Hematopoietic multipotent progenitor cell treated with erythropoietin and hydrocortisone succinate and interleukin-3 and kit ligand, for 6 days (in vitro differentiated cells): ENCODE results near the gene SOBP.
"Not testable (repeated sequence)": the region's sequence is repeated elsewhere in the genome, so short reads cannot be mapped to it uniquely, and the experiment has no call there.

ENCODE experiments used
- DNase-seq: peaks from one replicate; pipeline ENCODE4 v3.0.0-alpha.2; 2015

Gene SOBP

DNA sequence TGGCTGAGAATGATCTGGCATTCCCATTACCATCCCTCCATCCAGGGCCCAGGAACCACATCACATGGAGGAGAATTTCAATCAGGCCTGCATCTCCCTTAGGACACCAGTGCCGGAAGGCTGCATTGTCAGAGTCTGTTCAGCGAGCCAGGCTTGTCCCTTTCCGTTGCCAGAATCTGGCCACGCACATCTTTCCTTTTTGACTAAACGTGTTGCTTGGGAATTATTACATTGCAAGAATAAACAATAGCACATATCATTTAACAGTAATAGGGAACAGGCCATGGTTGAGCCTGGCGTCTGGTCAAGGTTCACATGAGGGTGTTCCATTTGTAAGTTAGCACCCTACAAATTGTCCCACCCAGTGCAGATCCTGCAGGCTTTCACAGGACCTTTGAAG lies 42.8 kb downstream of the SOBP start:
- no peak for DNase-seq

DNA sequence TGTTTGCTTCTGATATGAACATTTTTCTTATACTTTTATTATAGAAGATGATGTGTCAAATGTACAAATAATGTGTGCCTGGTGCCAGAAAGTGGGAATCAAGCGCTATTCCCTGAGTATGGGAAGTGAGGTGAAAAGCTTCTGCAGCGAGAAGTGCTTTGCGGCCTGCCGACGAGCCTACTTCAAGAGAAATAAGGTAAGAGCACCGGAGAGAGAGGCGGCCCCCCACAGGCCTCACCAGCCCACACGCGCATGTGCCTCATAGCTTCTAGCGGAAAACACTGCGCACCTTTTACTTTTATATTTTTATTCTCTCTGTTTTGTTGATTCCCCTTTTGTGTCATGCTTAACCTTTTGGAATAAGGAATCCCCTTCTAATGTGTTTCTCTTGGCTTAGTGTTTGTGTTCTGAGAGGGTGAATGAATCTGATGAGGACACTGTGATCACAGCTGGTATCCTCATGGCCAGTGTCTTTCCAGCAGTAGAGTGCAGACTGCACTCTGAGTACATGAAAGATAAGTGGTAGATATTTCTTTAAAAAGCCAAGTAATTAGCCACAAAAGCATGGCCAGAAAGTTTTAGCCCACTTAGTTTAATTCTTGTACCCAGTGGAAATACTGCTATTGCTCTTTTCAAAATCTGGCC lies 43.6 kb downstream of the SOBP start:
- DNase-seq = no peak

DNA sequence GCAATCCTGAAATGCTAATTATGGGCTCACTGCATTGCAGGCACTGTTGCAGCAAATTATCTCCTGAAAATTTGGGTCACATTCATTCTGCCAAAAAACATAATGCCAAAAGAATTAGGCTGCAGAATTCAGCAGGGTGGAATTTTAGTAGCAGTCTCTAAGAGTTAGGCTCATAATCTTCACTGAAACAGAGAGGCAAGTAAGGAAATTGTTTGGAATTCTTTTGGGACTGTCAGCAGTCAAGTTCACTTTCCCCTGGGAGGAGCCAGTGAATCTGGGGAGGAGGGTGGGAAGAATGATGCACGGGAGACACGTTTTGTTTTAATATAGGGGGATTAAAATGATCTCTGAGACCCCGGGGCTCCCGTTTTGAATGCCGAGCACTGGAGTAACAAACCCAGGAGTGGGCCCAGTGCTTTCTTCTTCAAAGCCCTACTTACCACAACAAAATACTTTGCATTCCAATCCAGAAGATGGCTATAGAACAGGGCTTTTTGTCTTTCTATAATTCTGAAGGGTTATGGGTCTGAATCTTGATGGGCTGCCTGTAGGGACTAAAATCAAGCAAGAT lies 44.7 kb downstream of the SOBP start:
- DNase-seq = no peak

DNA sequence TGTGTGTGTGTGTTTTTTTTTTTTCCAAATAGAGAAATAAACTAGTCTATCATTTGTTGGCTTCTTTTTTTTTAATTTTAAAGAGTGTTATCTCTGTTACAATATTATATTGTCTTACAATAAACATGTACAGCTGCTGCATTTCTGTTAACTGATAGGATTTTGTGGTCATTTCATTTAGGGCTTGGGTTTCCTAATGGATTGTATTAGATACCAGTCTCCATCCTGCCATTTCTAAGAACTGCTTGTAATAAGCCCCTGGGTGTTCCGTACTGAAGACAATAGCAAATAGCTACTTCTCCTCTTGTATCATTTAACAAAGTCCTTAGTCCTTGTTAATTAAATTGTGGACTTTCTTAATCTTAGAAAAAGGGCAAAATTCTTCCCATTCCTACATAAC lies 45.7 kb downstream of the SOBP start:
- DNase-seq = no peak

DNA sequence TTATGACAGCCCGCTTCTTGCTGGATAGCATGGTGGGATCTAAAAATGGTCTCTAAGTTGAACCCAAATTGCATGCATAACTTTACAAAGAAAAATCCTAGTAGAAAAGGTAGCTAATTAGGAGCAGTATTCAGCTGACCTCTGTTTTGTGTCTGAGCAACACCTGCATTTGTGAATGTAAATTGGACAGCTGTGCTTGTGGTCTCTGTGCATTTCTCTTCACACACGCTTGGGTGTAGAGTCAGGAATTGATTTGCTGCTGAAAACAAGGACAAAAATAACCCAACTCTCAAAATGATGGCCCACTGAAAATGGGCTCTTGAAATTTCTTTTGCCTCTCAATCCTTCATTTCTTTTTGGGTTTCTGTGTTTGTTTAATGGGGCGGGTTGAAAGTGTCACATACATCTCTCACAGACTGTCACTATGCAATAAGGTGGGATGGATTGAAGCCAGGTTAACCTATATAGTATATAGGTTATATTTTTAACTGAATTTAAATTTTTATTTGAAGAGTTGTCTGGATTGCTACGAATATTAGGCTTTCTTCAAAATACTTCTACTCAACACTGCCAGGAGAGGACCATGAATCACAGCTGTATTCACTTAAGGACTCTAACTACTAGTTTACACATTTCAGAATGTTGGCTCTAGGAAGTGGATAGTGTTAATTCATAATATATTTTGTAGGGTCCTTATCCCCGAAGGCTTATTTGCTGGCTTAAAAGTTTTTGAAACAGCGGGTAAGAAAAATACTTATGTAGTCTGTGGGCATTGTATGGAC lies 46.5 kb downstream of the SOBP start:
- DNase-seq = no peak

DNA sequence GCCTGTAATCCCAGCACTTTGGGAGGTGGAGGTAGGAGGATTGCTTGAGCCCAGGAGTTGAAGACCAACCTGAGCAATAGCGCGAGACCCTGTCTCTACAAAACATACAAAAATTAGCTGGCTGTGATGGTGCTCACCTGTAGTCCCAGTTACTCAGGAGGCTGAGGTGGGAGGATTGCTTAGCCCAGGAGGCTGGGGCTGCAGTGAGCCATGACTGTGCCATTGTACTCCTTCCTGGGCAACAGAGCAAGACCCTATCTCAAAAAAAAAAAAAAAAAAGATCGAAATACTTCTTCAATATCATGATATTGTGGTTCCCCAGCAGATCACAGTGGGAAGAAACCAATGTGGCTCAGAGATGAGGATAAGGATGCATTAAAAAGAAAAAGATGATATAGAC lies 47.6 kb downstream of the SOBP start:
- no peak for DNase-seq

DNA sequence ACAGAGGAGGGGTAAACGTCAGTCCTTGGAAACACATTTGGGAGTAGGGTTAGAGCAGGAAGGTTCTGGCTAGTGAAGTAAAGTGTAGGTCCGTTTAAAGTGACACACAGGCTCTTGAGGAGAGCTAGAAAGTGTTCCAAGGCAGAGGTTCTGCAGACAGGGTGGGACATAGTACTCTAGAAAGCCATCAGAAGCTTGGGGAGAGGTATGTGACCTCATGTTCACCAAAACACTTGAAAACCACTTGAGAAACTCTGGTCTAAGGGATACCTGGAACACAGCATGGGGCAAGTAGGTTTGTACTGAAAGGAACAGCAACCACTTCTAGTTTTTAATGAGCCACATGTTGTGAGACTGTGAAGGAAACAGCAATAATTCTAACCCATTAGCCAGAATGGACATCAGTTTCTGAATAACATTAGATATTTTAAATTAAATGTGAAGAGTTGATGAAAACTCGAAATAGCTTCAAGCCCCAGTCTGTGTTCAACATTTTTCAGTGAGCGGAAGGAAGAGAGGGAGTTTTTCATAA lies 49.0 kb downstream of the SOBP start:
- DNase-seq = no peak

DNA sequence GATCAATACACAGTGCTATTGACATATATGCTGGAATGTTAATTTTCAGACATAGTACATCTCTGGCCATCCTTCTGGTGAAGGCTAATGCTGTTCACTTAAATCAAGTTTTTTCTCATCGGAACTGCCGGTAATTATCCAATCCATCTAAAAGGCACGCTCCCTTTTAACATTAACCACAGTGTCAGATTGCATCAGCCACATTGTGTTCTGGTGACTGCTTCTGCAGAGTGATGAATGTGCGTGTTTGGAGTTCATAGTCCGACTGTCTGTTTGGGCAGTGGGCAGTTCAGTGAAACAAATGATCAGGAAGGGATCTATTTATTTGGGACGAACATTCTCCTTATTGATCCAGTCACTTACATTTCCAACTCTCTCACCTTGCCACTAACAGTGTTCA lies 49.5 kb downstream of the SOBP start:
- DNase-seq = no peak

DNA sequence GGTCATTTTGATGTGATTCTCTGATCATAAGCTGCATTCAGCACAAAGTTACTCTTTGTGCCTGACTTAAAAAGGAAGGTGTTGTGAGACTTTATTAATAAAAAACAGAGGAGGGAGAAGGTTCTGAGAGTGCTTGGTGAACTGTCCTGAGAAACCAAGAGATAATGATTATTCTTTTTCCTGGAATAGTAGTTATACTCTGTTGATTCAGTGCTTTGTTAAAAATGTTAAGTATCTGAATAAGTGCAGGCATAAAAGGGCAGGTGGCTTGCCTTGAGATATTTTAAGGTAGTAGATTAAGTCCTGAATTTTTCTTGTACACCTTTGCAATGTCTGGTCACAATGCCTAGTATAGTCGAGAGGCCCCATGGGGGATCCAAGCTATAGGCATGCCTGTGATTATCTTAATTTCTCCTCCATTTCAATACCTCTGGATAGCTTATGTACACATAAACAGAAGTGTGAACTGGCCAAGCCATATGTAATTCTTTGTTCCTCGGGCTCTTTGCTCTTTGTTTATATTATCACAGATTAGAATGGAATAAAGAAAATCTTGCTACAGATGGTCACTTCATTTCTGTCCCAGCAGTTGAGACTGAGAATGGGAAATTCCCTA lies 50.0 kb downstream of the SOBP start:
- DNase-seq = no peak

DNA sequence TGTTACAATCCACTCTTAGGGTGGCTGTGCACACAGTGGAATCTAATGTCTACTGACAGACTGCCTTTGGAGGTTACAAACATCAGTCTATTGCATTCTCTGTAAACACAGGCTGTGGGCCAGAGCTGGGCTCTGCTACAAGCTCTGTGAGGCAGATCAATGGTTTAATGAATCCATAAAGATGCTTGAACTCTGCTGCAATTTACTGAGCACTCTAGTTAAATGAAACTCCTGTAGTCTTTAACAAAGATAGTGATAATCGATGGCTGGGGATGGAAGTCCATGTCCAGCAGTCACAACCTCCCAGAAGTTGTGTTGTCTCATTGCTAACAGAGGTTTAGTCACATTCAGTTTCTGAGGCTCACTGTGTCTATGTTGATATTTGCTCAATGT lies 50.5 kb downstream of the SOBP start:
- DNase-seq = no peak

DNA sequence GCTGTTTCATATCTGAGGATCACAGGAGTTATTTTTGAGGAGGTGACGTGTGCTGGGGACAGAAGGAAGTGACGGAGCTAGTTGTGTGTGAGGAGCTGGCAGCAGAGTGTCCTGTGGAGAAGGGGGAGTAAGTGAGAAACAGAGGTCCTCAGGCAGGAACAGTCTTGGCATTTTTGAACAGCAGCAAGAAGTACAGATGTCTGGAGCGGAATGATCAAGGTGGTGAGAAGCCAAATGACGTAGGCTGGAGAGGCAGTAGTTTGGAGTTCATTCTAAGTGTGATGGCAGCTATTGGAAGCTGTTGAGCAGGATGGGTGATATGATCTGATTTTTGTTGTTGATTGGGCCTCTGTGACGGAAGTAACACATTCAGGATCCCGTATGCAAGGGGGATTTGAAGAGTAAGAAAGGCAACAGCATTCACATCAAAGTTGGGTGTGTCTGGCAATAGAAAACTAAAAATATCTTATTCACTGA lies 52.3 kb downstream of the SOBP start:
- no peak for DNase-seq

DNA sequence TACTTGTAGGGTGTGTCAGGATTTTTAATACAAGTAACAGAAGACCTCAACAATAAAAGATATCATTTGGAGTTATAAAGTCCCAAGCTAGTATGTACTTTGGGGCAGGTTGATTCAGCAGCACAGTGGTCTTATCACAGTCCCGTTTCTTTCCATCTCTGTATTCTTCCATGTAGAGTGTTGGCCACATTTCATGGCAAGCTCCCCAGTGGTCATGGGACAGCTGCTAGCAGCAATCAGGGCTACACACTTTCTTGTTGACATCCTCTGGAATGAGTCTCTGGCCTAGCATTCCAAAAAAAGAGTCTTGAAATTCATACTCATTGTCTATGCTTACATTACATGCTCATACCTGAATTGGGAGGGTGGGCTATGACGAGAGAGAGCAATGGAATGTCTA lies 53.2 kb downstream of the SOBP start:
- no peak for DNase-seq

DNA sequence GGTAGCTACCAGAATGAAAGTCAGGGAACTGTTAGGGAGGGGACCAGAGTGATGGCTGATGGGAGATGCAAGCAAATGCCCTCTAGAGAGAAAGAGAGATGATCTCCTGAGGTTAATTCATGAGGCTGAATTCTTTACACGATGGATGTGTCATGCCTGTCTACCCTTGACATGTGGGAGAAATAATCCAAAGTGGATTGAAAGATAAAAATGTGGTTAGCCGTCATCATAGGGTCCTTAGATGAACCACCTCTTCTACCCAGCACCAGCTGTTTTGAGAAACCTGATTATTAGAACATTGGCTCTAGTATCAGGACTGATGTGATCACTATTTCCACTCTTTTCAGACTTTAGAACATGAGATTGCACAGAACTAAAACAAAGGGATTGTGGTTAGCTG lies 53.6 kb downstream of the SOBP start:
- DNase-seq = no peak

DNA sequence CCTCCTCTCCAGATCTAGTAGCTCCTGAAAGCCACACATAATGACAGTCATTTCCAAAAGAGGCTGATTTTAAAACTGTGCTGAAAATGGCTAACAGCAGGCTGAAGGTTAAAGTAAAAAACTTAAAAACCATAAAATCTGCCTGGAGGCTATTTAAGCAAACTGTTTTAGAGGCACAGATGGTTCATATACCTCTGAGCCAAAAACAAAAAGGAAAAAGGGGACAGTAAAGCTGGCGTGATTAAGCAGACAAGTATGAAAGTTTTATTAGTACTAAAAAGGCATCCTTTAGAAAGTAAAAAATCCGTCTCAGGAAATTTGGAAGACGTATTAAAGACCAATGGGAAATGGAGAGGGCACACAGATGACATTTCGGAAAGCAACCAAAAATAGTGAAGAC lies 55.8 kb downstream of the SOBP start:
- DNase-seq = no peak

DNA sequence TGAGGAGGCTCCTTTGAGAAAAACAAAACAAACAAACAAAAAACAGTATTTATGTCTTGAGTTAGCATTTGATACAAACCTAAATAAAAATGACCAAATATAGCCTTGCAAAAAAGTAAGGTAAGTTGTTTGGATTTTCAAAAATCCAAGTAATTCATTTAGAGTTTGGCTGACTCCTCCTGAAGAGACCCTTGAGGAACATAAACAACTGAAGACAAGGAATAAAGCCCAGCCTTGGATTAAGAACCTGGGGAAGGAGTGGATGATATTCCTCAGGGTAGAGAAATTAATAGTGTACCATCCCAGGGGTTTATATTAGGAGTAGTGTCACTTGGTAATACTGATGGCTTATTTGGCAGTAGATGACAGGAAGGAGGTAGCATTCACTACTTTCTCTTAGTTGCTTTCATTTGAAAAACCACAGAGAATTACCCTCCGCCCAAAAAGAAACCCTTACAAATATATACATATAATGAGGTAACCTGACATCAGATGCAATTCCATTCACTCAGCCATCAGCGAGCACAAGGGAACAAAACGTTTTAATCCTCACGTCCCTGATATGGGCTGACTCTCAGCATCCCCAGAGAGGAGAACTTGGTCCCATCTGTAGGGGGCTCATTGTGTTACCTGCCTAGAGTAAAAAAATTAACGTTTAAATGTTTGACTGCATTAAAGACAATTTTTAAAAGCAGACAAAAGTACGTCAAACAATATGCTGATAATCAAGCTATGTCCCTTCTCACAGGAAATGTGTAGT lies 57.0 kb downstream of the SOBP start:
- DNase-seq = no peak

DNA sequence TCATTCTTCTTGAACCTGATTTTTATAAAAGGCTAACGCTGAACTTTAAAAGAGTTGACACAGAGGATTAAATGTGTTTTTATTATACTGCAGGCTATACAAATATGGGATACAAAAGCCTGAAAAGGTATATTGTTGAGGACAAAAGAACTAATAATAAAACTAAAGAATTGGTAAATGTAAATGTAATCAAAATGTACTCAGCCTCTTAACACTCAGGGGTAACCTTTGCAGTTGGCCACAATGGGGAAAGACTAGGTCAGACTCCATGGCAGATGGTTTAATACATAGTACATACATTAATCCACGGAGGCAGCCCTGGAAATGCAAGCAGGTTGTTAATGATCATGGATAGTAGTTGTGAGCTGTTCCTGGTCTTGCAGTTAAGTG lies 57.5 kb downstream of the SOBP start:
- no peak for DNase-seq

DNA sequence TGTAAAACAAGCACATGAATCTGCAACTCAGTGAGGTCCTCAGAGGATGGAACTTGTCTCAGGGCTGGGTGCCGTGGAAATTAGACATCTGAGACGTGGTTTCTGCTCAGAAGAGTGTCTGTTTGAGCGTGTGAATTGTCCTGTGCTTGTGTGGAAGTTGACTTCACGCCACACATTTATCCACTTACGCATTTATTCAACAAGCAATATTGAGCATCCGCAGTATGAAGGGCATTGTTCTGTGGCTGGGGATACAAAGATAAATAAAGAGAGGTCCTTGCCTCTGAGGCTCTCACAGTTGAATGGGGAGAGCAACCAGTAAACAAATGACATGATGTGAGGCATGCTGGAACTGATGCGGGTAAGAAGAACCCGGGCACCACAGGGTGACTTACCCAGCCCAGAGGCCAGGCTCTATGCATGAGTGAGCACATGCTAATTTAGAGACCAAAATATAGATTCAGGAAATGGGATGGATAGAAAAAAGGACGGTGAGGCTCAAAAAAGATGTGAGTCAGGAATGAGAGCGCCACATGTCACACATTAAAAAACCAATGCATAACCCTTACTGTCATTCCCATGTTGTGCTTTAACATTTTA lies 60.4 kb downstream of the SOBP start:
- DNase-seq = no peak

DNA sequence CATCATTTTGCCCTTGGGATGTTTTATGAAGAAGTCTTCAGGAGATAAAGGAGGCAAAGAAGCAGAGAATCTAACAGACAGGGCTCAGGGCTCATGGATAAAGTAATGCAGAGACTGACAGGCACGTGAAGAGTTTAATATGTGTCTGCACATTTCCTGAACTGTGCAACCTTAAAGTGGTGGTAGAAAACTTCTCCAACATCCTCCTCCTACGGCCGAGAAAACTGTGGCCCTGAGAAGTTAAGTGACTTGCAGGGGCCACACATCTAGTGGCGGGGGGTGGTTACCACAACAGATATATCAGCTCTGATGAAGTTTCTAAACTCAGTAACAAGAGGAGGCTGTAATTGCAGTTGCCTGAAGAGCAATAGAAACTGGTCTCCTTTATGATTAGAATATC lies 61.0 kb downstream of the SOBP start:
- DNase-seq = no peak

DNA sequence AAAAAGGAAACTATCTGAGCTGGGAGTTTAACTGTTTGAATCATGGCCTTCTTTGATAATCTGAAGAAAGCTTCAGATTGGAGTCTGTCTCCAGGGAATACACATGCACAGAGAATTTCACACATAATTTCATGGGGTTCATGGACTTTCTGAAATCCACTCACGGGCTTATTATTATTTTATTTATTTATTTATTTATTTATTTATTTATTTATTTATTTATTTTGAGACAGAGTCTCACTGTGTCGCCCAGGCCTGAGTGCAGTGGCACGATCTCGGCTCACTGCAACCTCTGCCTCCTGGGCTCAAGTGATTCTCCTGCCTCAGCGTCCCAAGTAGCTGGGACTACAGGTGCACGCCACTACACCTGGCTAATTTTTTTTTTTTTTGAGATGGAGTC lies 63.2 kb downstream of the SOBP start:
- DNase-seq = not testable (repeated sequence)

DNA sequence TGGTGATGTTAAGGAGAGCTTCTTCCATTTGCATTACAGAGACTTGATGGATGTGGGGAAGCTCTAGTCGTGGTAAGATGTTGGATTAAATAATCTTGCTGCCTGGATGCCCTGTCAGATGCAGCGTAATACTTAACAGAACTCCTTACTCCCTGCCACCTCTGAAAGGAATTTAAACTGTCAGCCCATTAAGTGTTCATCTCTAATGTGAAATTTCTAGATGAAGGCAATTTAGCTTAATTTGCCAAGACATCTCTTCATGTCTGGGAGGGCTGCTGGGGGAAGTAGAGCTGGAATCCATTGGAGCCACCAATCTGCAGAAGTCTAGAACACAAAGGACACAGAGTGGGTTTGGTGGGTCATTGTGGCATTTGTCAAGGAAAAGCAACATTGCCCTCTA lies 64.4 kb downstream of the SOBP start:
- DNase-seq = no peak

DNA sequence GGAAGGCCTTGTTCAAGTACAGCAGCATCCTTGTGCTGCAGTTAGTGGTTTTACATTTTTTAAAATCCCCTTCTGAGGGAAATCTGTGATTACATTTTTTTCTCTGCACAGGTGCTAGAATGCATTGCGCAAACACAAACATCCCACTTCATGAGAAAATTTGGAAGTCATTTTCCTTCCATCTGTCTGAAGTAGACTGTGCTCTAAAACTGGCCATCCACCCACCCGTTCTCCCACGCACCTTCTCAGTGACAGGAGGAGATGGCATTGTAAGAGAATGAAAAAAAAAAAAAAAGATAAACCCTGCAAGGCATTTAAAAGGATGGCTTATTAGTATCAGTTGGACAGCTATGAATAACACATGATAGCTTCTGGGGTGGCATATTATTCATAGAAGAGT lies 65.0 kb downstream of the SOBP start:
- DNase-seq = no peak

DNA sequence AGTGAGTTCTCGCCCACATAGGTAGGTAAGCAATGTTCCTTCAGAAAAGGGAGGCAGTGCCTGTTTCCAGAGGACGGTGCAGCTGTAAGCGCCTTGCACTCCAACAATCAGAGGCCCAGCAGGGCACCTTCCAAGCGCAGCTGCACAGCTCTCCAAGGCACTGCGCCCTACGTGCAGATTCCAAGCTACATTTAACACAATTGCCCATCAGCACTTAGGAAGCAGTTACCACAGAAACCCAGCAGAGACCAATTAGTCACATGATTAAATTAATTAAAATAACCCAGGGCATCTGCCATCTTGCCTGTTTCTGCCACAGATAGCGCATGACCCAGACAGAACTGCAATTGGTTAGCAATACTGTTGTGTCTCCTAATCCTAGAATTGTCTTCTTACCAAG lies 65.5 kb downstream of the SOBP start:
- DNase-seq = no peak

DNA sequence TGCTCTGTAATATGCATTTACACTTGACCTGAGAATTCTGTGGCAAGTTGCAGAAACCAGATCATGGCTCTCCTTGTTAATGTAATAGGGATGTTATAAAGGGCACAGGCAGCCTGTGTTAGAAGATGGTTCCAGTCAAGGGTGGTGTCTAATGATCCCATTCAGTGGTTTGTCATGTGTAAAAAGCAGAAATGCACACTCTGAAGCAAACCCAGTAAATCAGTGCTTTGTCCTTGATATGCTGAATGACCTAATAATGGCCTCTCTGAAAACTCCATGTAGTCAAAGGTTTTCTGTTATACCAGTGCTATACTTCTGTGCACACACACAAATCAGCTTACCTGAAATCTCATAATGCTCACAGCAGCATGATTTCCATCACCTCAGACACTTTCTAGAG lies 66.2 kb downstream of the SOBP start:
- no peak for DNase-seq
